ENCODE data around the gene FGF9. TPM values are rescaled to one million over a fixed set of nuclear protein-coding genes. Genes with fewer than 3 reads are reported as not detected.

FGF9 gene
- total and polyA plus RNA-seq, 3 experiments from 2014 or later = 1.7 to 2.3 (median 2.3) TPM

DNA sequence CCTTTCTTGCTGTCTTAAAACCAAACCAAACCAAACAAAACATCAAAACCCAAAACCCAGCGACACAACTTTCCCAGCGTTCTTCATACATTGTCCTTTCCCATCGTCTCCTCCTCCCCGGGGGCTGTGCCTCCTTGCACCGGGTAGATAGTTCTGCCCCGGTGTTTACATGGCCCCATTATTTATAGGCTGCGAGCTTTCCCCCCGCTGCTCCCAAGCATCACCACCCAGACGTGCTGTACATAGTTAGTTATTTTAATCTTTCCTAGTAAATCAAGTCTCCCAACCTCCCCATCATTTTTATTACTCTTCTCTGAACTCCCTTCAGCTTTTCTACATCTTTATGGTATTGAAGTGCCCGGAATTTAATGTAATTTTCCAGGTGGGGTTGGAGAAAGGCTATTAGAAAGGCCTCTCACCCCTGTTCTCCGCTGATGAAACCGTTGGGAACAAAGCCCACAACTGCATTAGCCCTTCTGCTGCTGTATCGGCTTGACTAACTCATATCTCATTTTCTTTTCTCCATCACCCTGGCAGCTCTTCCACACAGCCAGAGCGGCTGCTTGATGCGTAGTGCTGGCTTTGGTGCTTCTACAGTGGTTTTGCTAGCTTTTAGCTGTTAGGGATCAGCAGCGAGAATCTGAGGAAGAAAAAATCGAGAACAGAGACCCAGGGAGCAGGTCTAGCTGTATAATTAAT, 53.1 kb downstream of the FGF9 start:
- H3K4me3 ChIP-seq (ENCODE audit: low read length) = no peak overlapping the region
- peaks cover 0 to 2% (median 0%) of the 10 kb centered on the region in 3 donors for H3K4me1 Mint-ChIP-seq
- H3K27me3 ChIP-seq (ENCODE audit: insufficient read depth, low read length, poor library complexity, severe bottlenecking) = no peaks in the 10 kb centered on the region
- H3K27me3 Mint-ChIP-seq = peaks cover 7 to 47% of the 10 kb centered on the region in 2 donors
- H3K9me3 ChIP-seq (ENCODE audit: low read length) = no peaks in the 10 kb centered on the region
- no peaks in the 10 kb centered on the region for H3K36me3 ChIP-seq (ENCODE audit: insufficient read depth, low read length)
- no peak overlapping the region for H3K4me3 Mint-ChIP-seq
- peaks cover 0 to 6% (median 3%) of the 10 kb centered on the region in 5 donors for H3K9me3 Mint-ChIP-seq
- ChIA-PET POLR2A (no interaction called here), CTCF (no interaction called here)
- no peak for DNase-seq
- H3K27ac Mint-ChIP-seq = no peak overlapping the region
- H3K27ac ChIP-seq (ENCODE audit: low read depth, low read length) = no peak overlapping the region
- no peaks in the 10 kb centered on the region for H3K36me3 Mint-ChIP-seq
- no peaks in the 10 kb centered on the region for H3K4me1 ChIP-seq (ENCODE audit: insufficient read depth, low read length)

DNA sequence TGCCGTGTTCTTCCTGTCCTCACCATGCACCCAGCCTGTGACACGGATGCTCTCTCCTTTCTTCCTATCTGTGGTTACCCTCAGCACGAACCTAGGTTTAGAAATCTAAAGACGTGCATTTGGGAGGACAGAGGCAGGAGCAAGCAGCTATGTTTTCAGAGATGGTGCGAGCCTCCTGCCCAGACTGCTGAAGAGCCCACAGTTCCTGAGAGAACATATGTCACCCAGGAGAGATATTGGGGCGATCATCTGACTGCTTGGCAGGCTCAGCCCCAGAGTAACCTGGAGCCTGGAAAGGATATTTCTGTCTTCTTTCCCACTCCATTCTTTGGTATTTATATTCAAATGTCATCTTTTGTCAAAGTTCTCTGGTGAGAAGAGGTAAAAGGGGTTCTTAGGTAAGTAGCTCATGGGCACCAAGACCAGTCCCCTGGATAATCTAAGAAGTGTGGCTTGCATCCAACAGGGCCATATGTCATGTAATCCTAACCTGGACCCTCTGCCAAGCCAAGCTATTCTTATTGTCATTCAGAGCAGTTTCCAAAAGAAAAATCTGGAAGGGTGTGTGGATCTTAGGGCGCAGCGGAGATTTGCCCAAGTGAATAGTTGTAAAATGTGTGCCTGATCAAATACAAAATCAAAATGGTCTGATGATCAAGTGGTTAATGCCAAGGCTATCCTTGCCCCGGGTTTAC, 59.5 kb downstream of the FGF9 start:
- ChIA-PET CTCF (no interaction called here), POLR2A (no interaction called here)
- no peaks in the 10 kb centered on the region for H3K4me1 ChIP-seq (ENCODE audit: insufficient read depth, low read length)
- peaks cover 0 to 22% of the 10 kb centered on the region in 2 donors for H3K27me3 Mint-ChIP-seq
- no peak overlapping the region for H3K27ac ChIP-seq (ENCODE audit: low read depth, low read length)
- no peaks in the 10 kb centered on the region for H3K9me3 ChIP-seq (ENCODE audit: low read length)
- no peak for DNase-seq
- peaks cover 0 to 2% (median 0%) of the 10 kb centered on the region in 3 donors for H3K4me1 Mint-ChIP-seq
- H3K9me3 Mint-ChIP-seq = peaks cover 0 to 6% (median 3%) of the 10 kb centered on the region in 5 donors
- H3K4me3 Mint-ChIP-seq = no peak overlapping the region
- no peaks in the 10 kb centered on the region for H3K36me3 Mint-ChIP-seq
- no peaks in the 10 kb centered on the region for H3K36me3 ChIP-seq (ENCODE audit: insufficient read depth, low read length)
- H3K4me3 ChIP-seq (ENCODE audit: low read length) = no peak overlapping the region
- H3K27me3 ChIP-seq (ENCODE audit: insufficient read depth, low read length, poor library complexity, severe bottlenecking) = no peaks in the 10 kb centered on the region
- no peak overlapping the region for H3K27ac Mint-ChIP-seq

DNA sequence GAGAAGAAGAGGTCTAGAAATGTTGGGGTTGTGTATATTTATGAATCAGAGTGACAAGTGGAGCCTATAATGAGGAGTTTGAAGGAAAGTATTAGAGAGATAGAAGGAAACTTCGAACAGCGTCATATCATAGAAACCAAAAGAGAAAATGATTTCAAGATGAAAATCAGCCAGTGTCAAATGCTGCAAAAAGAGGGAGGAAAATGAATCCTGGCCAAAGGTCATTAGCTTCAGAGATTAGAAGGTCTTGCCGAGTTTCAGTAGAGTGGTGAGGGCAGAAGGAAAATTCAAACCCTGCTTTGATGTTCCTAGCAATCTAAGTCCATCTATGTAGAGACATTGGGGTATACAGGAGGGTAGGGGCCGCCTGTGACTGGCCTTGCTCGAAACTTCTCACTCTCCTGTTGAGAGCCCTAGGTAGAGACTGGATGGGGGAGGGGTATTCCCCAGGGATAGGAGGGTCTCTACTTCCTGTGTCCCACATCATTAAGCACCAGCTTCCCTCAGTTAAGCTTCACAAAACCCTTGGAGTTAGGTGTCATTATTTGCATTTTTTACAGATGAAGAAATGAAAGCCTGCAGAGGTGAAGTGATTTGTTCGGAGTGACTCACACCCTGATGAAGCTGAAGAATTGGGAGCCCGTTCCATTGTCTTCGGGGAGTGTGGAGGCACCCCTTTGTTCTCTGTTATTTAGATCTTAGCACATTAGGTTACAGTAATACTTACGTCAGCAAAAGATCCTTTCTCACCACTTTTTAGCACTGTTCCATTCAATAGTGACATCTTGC, 62.8 kb downstream of the FGF9 start:
- Mint-ChIP-seq H3K36me3 (no peaks in the 10 kb centered on the region), H3K4me3 (no peak overlapping the region), H3K4me1 (no peaks in the 10 kb centered on the region), H3K27me3 (peaks cover 2 to 30% of the 10 kb centered on the region in 2 donors), H3K27ac (no peak overlapping the region), H3K9me3 (peaks cover 0 to 3% (median 0%) of the 10 kb centered on the region in 5 donors)
- CTCF ChIA-PET = no interaction called here
- Histone ChIP-seq H3K4me3 (ENCODE audit: low read length) (no peak overlapping the region), H3K4me1 (ENCODE audit: insufficient read depth, low read length) (no peaks in the 10 kb centered on the region), H3K27me3 (ENCODE audit: insufficient read depth, low read length, poor library complexity, severe bottlenecking) (no peaks in the 10 kb centered on the region), H3K36me3 (ENCODE audit: insufficient read depth, low read length) (no peaks in the 10 kb centered on the region), H3K9me3 (ENCODE audit: low read length) (no peaks in the 10 kb centered on the region), H3K27ac (ENCODE audit: low read depth, low read length) (no peak overlapping the region)
- no peak for DNase-seq
- POLR2A ChIA-PET = no interaction called here

DNA sequence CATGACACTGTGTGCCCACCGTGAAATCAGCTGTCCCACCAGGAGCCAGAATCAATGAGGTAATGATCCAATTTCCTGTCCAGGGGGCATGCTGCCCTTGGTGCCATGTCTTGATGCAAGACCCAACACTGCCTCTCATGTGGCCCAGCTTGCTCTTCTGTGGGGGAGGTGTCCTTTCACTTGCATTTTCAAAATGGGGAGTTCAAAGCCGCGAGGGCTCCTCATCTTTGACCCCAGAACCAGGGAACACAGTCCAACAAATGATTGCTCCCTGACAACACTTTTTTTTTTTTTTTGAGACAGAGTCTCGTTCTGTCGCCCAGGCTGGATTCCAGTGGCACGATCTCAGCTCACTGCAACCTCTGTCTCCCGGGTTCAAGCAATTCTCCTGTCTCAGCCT, 64.1 kb downstream of the FGF9 start:
- no peaks in the 10 kb centered on the region for H3K4me1 ChIP-seq (ENCODE audit: insufficient read depth, low read length)
- H3K27me3 ChIP-seq (ENCODE audit: insufficient read depth, low read length, poor library complexity, severe bottlenecking) = no peaks in the 10 kb centered on the region
- CTCF ChIA-PET = no interaction called here

DNA sequence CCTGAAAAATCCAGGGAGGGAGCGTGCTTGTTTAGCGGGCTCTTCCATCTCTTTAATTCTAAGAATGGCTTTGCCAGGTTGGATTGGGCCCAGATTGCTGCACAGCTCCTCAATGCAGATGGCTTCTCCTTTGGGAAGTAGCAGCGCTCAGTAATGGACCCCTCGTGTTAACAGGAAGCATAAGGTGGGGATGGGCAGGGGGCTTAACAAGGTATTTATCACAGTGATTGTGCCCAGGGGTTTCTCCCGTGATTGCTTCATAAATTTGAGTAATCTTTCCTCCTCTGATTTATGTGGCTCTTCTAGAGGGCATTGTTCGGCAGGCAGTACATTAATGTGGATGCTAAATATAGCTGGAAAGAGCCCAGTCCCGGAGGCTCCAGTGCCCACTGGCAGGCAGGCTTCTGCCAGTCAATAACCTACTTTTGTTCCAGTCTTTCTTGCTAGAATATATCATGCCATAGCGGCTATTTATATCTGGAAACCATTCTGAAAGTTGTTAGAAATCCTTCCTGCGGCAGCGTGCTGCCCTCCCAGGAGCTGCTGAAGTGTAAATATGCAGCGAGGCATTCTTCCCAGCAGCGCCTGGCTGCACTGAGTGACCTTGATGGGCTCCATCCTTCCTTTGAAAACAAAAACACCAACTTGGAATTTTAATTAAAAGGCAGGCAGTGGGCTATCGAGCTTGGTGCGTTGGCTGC, 65.0 kb downstream of the FGF9 start:
- Histone ChIP-seq H3K27ac (ENCODE audit: low read depth, low read length) (no peak overlapping the region), H3K27me3 (ENCODE audit: insufficient read depth, low read length, poor library complexity, severe bottlenecking) (no peaks in the 10 kb centered on the region), H3K36me3 (ENCODE audit: insufficient read depth, low read length) (no peaks in the 10 kb centered on the region), H3K4me1 (ENCODE audit: insufficient read depth, low read length) (no peaks in the 10 kb centered on the region), H3K4me3 (ENCODE audit: low read length) (no peak overlapping the region), H3K9me3 (ENCODE audit: low read length) (no peaks in the 10 kb centered on the region)
- Mint-ChIP-seq H3K27ac (no peak overlapping the region), H3K36me3 (no peaks in the 10 kb centered on the region), H3K27me3 (peaks cover 3 to 28% of the 10 kb centered on the region in 2 donors), H3K9me3 (peaks cover 0 to 3% (median 0%) of the 10 kb centered on the region in 5 donors), H3K4me3 (no peak overlapping the region), H3K4me1 (no peaks in the 10 kb centered on the region)
- ChIA-PET CTCF (no interaction called here), POLR2A (no interaction called here)
- DNase-seq = no peak

More for the DNA sequence above, 64.1 kb downstream of the FGF9 start:
- no peak overlapping the region for H3K27ac ChIP-seq (ENCODE audit: low read depth, low read length)
- POLR2A ChIA-PET = no interaction called here
- Mint-ChIP-seq H3K36me3 (no peaks in the 10 kb centered on the region), H3K4me1 (no peaks in the 10 kb centered on the region), H3K9me3 (peaks cover 0 to 3% (median 0%) of the 10 kb centered on the region in 5 donors), H3K27me3 (peaks cover 3 to 35% of the 10 kb centered on the region in 2 donors), H3K27ac (no peak overlapping the region), H3K4me3 (no peak overlapping the region)
- no peak overlapping the region for H3K4me3 ChIP-seq (ENCODE audit: low read length)
- no peaks in the 10 kb centered on the region for H3K9me3 ChIP-seq (ENCODE audit: low read length)
- H3K36me3 ChIP-seq (ENCODE audit: insufficient read depth, low read length) = no peaks in the 10 kb centered on the region
- DNase-seq = no peak

DNA sequence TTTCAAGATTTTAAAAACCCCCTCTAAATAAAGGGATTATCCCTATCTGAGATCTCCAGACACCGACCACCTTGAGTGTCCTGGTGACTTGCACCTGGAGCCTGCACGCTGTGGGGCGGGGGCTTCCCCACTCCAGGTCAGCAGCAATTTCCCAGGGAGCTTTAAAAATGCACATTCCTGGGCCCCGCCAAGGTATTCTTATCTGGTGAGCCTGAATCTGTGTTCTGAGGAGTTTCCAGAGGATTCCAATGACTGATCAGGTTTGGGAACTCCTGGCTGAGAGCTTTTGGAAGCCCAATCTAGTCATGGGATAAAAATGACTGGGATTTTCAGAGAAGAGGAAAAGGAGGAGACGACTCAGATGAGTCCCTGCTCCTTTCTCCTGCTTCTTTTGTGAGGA, 66.1 kb downstream of the FGF9 start:
- no peaks in the 10 kb centered on the region for H3K4me1 ChIP-seq (ENCODE audit: insufficient read depth, low read length)
- ChIA-PET CTCF (interaction anchor here (1.6 kb wide), 1 partner anchor 11 kb away, joined by 3 read pairs; no protein-coding TSS in a partner anchor), POLR2A (no interaction called here)
- H3K27ac ChIP-seq (ENCODE audit: low read depth, low read length) = no peak overlapping the region
- no peaks in the 10 kb centered on the region for H3K36me3 ChIP-seq (ENCODE audit: insufficient read depth, low read length)
- H3K9me3 ChIP-seq (ENCODE audit: low read length) = no peaks in the 10 kb centered on the region
- no peaks in the 10 kb centered on the region for H3K36me3 Mint-ChIP-seq
- no peak overlapping the region for H3K27ac Mint-ChIP-seq
- no peaks in the 10 kb centered on the region for H3K27me3 ChIP-seq (ENCODE audit: insufficient read depth, low read length, poor library complexity, severe bottlenecking)
- H3K4me3 ChIP-seq (ENCODE audit: low read length) = no peak overlapping the region
- H3K27me3 Mint-ChIP-seq = peaks cover 3 to 24% of the 10 kb centered on the region in 2 donors
- no peaks in the 10 kb centered on the region for H3K9me3 Mint-ChIP-seq
- no peak overlapping the region for H3K4me3 Mint-ChIP-seq
- no peaks in the 10 kb centered on the region for H3K4me1 Mint-ChIP-seq
- no peak for DNase-seq

DNA sequence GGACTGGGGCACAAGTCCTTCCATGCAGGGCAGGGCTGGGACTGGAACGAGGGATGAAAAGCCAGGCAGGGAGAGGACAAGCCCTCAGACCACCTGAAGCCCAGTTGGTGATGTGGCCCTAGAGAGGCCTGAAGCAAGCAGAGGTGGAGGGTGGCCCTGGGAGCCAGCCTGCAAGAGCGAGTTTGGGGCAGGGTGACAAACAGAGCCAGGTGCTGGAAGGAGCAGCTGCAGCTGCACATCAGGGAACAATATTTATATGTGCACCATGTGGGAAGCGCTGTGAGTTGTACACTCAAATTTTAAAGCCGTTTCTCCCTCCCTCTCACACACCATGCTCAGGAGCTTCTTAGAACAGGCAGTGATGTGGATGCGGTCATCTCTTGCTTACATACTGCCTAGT, 67.8 kb downstream of the FGF9 start:
- Mint-ChIP-seq H3K4me3 (no peak overlapping the region), H3K4me1 (no peaks in the 10 kb centered on the region), H3K27ac (no peak overlapping the region), H3K9me3 (no peaks in the 10 kb centered on the region), H3K36me3 (no peaks in the 10 kb centered on the region), H3K27me3 (peaks cover 3 to 24% of the 10 kb centered on the region in 2 donors)
- Histone ChIP-seq H3K4me1 (ENCODE audit: insufficient read depth, low read length) (no peaks in the 10 kb centered on the region), H3K27me3 (ENCODE audit: insufficient read depth, low read length, poor library complexity, severe bottlenecking) (no peaks in the 10 kb centered on the region), H3K27ac (ENCODE audit: low read depth, low read length) (no peak overlapping the region), H3K36me3 (ENCODE audit: insufficient read depth, low read length) (no peaks in the 10 kb centered on the region), H3K9me3 (ENCODE audit: low read length) (no peaks in the 10 kb centered on the region), H3K4me3 (ENCODE audit: low read length) (no peak overlapping the region)
- POLR2A ChIA-PET = no interaction called here
- no peak for DNase-seq
- CTCF ChIA-PET = no interaction called here

Data from CD8-positive, alpha-beta memory T cell (primary cell).